Fibroblast of lung (primary cell): ENCODE data around the gene RPL28. TPM values are rescaled to one million over a fixed set of nuclear protein-coding genes. Genes with fewer than 3 reads are reported as not detected.
A peak's percentile ranks its signal among the peaks of the same experiment; 100 is the strongest.
"Not testable (repeated sequence)": the region's sequence is repeated elsewhere in the genome, so short reads cannot be mapped to it uniquely, and the experiment has no call there.

ENCODE experiments used
- DNase-seq, 2 donors: peaks; one replicate each; pipeline versions ENCODE4 v3.0.0 to v3.0.0-alpha.2; 2010; ENCODE audit warnings: low read depth in 2 of 2
- H2AFZ ChIP-seq: 2 replicates; pipeline ENCODE4 v1.5.1; 2012; ENCODE audit warnings: low read length, control low read depth, inconsistent platforms
- H3K27ac ChIP-seq: 2 replicates; pipeline ENCODE4 v1.5.1; 2011; ENCODE audit warnings: low read length, control low read depth; ENCODE audit not compliant: insufficient read depth
- H3K27me3 ChIP-seq: 2 replicates; pipeline ENCODE4 v1.5.1; 2011; ENCODE audit warnings: mild to moderate bottlenecking, low read length; ENCODE audit not compliant: control insufficient read depth, insufficient read depth
- H3K36me3 ChIP-seq: 2 replicates; pipeline ENCODE4 v1.5.1; 2011; ENCODE audit warnings: low read length; ENCODE audit not compliant: control insufficient read depth, insufficient read depth
- H3K4me1 ChIP-seq: 2 replicates; pipeline ENCODE4 v1.5.1; 2011; ENCODE audit warnings: low read length; ENCODE audit not compliant: control insufficient read depth, insufficient read depth; ENCODE audit errors: extremely low read depth
- H3K4me2 ChIP-seq: 2 replicates; pipeline ENCODE4 v1.5.1; 2011; ENCODE audit warnings: low read length, control low read depth; ENCODE audit not compliant: insufficient read depth; ENCODE audit errors: extremely low read depth
- H3K4me3 ChIP-seq, 4 experiments: fragments of 200-600 bp in 1 of 4; sonication (generic) in 1 of 4; replicated peaks in 1 of 4; 2 replicates each; pipeline ENCODE4 v1.5.1; 2011 to 2016; ENCODE audit warnings: low read length in 4 of 4, low read depth in 3 of 4, mild to moderate bottlenecking in 3 of 4, control low read depth in 2 of 4, inconsistent platforms in 1 of 4, mixed read lengths in 1 of 4; ENCODE audit not compliant: insufficient read depth in 1 of 4; ENCODE audit errors: control extremely low read depth in 1 of 4
- H3K79me2 ChIP-seq: 2 replicates; pipeline ENCODE4 v1.5.1; 2012; ENCODE audit warnings: mild to moderate bottlenecking, low read length, inconsistent platforms; ENCODE audit not compliant: control insufficient read depth, insufficient read depth
- H3K9ac ChIP-seq: 2 replicates; pipeline ENCODE4 v1.5.1; 2011; ENCODE audit warnings: mild to moderate bottlenecking, low read length, control low read depth; ENCODE audit not compliant: insufficient read depth
- H3K9me3 ChIP-seq: 2 replicates; pipeline ENCODE4 v1.5.1; 2012; ENCODE audit warnings: low read depth, low read length; ENCODE audit not compliant: control insufficient read depth, insufficient read depth
- H4K20me1 ChIP-seq: 2 replicates; pipeline ENCODE4 v1.5.1; 2011; ENCODE audit warnings: low read length; ENCODE audit not compliant: control insufficient read depth, insufficient read depth; ENCODE audit errors: extremely low read depth
- EZH2 ChIP-seq: IDR thresholded peaks from 2 replicates; pipeline ENCODE4 v1.5.1; 2012; ENCODE audit warnings: low read length, control low read depth, mild to moderate bottlenecking; ENCODE audit errors: missing control alignments
- polyA plus RNA-seq, 2 donors: library from polyadenylated mRNA; depleted of rRNA in 1 of 2; stranded (reverse) in 1 of 2; unstranded in 1 of 2; fragments of >200 nt; gene quantifications; 2 replicates each; pipeline ENCODE4 v1.2.1, GENCODE V29; 2011 to 2012; ENCODE audit warnings: missing spikeins in 1 of 2
- total RNA-seq: library from RNA; depleted of rRNA; stranded (reverse); fragments of >200 nt; gene quantifications from 2 replicates; pipeline ENCODE4 v1.2.1, GENCODE V29; 2014
- TF ChIP-seq, protein P1 (sequence below), 2 donors: IDR thresholded peaks in 1 of 2; conservative IDR thresholded peaks in 1 of 2; 1 replicate in 1 of 2; 2 replicates in 1 of 2; pipeline ENCODE4 v1.5.1; 2011 to 2012; ENCODE audit warnings: low read length in 2 of 2, control low read depth in 1 of 2, inconsistent platforms in 1 of 2, low read depth in 1 of 2, mild to moderate bottlenecking in 1 of 2

Gene RPL28
- total and polyA plus RNA-seq, 2 donors (not counting 1 experiment from before 2014, with no cell fraction given): 146 to 665 TPM

DNA sequence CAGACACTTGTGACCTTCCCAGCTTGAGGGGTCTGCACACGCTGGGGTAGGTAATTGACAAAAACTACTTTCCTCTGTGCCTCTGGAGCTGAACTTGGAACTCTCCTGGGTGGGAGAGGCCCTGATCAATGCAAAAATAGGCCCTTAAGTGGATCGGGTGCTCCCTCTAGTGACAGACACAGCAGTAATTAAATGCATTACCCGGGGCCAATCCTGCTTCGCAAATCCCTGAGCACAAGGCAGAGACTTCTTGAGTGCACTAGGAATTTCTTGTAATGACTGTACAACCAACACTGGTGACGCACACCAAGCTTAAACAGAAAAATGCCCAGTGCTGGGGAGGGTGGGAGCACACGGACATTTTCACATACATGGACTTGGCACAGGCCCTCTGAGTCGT, 32.5 kb downstream of the RPL28 start:
- Histone ChIP-seq H3K27me3 (no peaks in the 10 kb centered on the region), H3K27ac (no peak overlapping the region), H3K9ac (no peak overlapping the region), H3K9me3 (no peaks in the 10 kb centered on the region), H3K4me2 (no peak overlapping the region), H2AFZ (no peak overlapping the region), H3K36me3 (no peaks in the 10 kb centered on the region), H3K4me1 (no peaks in the 10 kb centered on the region), H4K20me1 (no peaks in the 10 kb centered on the region), H3K4me3 (no peak overlapping the region), H3K79me2 (no peaks in the 10 kb centered on the region)
- peak; percentile 83 to 86 for DNase-seq
- TF ChIP-seq, protein P1, sequence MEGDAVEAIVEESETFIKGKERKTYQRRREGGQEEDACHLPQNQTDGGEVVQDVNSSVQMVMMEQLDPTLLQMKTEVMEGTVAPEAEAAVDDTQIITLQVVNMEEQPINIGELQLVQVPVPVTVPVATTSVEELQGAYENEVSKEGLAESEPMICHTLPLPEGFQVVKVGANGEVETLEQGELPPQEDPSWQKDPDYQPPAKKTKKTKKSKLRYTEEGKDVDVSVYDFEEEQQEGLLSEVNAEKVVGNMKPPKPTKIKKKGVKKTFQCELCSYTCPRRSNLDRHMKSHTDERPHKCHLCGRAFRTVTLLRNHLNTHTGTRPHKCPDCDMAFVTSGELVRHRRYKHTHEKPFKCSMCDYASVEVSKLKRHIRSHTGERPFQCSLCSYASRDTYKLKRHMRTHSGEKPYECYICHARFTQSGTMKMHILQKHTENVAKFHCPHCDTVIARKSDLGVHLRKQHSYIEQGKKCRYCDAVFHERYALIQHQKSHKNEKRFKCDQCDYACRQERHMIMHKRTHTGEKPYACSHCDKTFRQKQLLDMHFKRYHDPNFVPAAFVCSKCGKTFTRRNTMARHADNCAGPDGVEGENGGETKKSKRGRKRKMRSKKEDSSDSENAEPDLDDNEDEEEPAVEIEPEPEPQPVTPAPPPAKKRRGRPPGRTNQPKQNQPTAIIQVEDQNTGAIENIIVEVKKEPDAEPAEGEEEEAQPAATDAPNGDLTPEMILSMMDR (conservative IDR thresholded peaks at IDR 0.05 in 1 of 2, IDR thresholded peaks at IDR 0.05 in 1 of 2; ENCODE audit: low read depth in 1 of 2, low read length in 2 of 2): peak; percentile 75 to 77
- no peak for TF ChIP-seq EZH2

DNA sequence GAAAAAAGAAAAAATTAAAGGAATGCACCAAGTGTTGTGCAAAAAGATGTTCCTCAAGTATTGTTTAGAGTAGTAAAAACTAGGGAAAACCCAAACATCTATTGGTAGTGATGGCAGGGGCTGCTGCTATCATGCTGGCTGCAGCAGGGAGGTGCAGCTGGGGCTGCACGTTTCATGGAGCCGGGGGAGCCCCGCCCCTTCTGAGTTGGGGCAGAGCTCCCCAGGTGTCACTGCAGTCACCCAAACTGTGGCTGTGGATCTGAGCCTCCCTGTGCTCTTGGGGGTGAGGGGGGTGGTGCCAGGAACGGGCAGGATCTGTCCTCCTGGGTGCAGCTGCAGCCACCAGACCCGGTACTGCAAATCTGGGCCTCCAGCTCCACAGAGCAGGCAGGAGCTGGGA, 33.4 kb downstream of the RPL28 start:
- Histone ChIP-seq H3K36me3 (no peaks in the 10 kb centered on the region), H4K20me1 (no peaks in the 10 kb centered on the region), H3K9ac (no peak overlapping the region), H3K4me2 (no peak overlapping the region), H3K9me3 (no peaks in the 10 kb centered on the region), H2AFZ (no peak overlapping the region), H3K79me2 (no peaks in the 10 kb centered on the region), H3K4me1 (no peaks in the 10 kb centered on the region), H3K4me3 (no peak overlapping the region), H3K27me3 (no peaks in the 10 kb centered on the region), H3K27ac (no peak overlapping the region)
- no peak for TF ChIP-seq EZH2
- TF ChIP-seq, protein P1 (conservative IDR thresholded peaks at IDR 0.05 in 1 of 2, IDR thresholded peaks at IDR 0.05 in 1 of 2; ENCODE audit: low read depth in 1 of 2, low read length in 2 of 2): no peak
- DNase-seq: no peak

DNA sequence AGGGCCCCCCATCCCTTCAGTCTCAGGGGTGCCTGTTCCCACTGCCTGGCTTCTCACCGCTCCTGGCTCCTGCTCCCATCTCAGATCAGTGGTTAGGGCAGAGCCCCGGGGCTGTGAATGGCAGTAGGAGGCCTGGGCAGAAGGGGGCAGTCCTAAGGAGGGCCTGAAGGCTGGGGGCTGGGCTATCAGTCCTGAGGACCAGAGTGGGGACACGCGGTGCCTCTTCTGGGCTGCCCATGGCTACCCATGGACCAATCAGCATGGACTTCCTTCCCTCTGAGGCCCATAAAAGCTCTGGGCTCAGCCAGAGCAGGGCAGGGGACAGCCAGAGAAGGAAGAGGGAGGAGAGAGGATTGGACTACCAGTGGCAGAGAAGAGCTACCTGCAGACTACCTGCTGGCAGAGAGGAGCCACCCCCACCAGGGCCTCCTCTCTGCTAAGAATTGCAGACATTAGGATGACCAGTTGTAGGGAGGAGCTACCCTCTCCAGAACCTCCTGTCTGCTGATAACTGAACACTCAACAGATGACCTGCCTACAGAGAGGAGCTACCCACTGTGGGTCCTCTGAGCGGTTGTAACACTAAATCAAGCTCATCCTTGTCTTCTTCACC, 34.0 kb downstream of the RPL28 start:
- H4K20me1 ChIP-seq: no peaks in the 10 kb centered on the region
- H3K9ac ChIP-seq: no peak overlapping the region
- H3K9me3 ChIP-seq: no peaks in the 10 kb centered on the region
- no peaks in the 10 kb centered on the region for H3K36me3 ChIP-seq
- TF ChIP-seq, protein P1 (conservative IDR thresholded peaks at IDR 0.05 in 1 of 2, IDR thresholded peaks at IDR 0.05 in 1 of 2; ENCODE audit: low read depth in 1 of 2, low read length in 2 of 2): no peak
- TF ChIP-seq EZH2: no peak
- H3K27me3 ChIP-seq: peaks cover 3% of the 10 kb centered on the region
- H3K4me2 ChIP-seq: no peak overlapping the region
- H3K79me2 ChIP-seq: no peaks in the 10 kb centered on the region
- no peak overlapping the region for H3K4me3 ChIP-seq
- no peak overlapping the region for H3K27ac ChIP-seq
- DNase-seq: no peak
- H3K4me1 ChIP-seq: no peaks in the 10 kb centered on the region
- H2AFZ ChIP-seq: no peak overlapping the region

DNA sequence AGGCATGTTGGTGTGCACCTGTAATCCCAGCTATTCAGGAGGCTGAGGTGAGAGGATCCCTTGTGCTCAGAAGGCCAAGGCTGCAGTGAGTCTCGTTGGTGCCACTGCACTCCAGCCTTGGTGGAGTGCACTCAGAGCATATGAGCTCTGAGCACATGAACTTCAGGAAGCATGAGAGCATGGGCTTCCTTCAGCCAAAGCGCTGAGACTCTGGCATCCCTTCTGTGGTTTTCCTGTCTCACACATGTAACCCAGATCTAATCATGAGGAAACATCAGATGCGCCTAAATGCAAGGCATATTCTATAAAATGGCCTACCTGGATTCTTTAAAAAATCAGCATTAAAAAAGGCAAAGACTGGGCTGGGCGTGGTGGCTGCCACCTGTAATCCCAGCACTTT, 35.5 kb downstream of the RPL28 start:
- not testable (repeated sequence) for H3K79me2 ChIP-seq, H3K27ac ChIP-seq, H3K27me3 ChIP-seq, H3K4me2 ChIP-seq, H2AFZ ChIP-seq, H3K36me3 ChIP-seq, H3K9me3 ChIP-seq, DNase-seq, H3K9ac ChIP-seq, H4K20me1 ChIP-seq, H3K4me1 ChIP-seq, H3K4me3 ChIP-seq
